Right renal pelvis (tissue), 4 donors: ENCODE measurements around the gene CD209. TPM values are rescaled to one million over a fixed set of nuclear protein-coding genes. Genes with fewer than 3 reads are reported as not detected.
"Not testable (repeated sequence)": the region's sequence is repeated elsewhere in the genome, so short reads cannot be mapped to it uniquely, and the experiment has no call there.

Source experiments
- DNase-seq, 4 donors: peaks; one replicate each; pipeline ENCODE4 v3.0.0-alpha.2; 2013; ENCODE audit warnings: low read depth in 4 of 4, low spot score in 3 of 4, missing footprints in 1 of 4
- polyA plus RNA-seq, 4 donors: library from polyadenylated mRNA; unstranded; fragments of 120-200 nt; gene quantifications; one replicate each; pipeline ENCODE4 v1.2.1, GENCODE V29; 2013; ENCODE audit not compliant: insufficient read length in 4 of 4

Gene CD209
- polyA plus RNA-seq: 1 to 10 TPM; 1.0 to 1.7 (median 1.3) TPM

- peak in 1 of 4 donors; percentile 11 for DNase-seq
These were observed at the start of gene CD209 for GRCh38 chr19:7746903-7747884. Gene CD209 (minus strand): TSS chr19:7747534. CDS start chr19:7747511, 23 bp downstream.

- no peak for DNase-seq
These were observed 48.3 kb upstream of the CD209 start for GRCh38 chr19:7795555-7796161.

- no peak for DNase-seq
These were observed 46.2 kb upstream of the CD209 start for GRCh38 chr19:7793493-7793892.

GRCh38 chr19:7792701-7793100 is 45.4 kb upstream of the CD209 start:
- not testable (repeated sequence) for DNase-seq

- DNase-seq: peak in 2 of 4 donors; percentile 47 to 54
These were observed 44.9 kb upstream of the CD209 start for GRCh38 chr19:7792281-7792680.

GRCh38 chr19:7790416-7790815 is 43.1 kb upstream of the CD209 start:
- DNase-seq: no peak

GRCh38 chr19:7789447-7789846 is 42.1 kb upstream of the CD209 start:
- no peak for DNase-seq

- no peak for DNase-seq
These were observed 41.6 kb upstream of the CD209 start for GRCh38 chr19:7788933-7789323.

GRCh38 chr19:7788178-7788932 is 41.0 kb upstream of the CD209 start:
- DNase-seq: no peak

GRCh38 chr19:7787602-7788177 is 40.4 kb upstream of the CD209 start:
- no peak for DNase-seq

GRCh38 chr19:7787141-7787540 is 39.8 kb upstream of the CD209 start:
- DNase-seq: no peak

- no peak for DNase-seq
These were observed 37.5 kb upstream of the CD209 start for GRCh38 chr19:7784856-7785255.

GRCh38 chr19:7783991-7784423 is 36.7 kb upstream of the CD209 start:
- DNase-seq: no peak

GRCh38 chr19:7781157-7781556 is 33.8 kb upstream of the CD209 start:
- no peak for DNase-seq

GRCh38 chr19:7779631-7780486 is 32.5 kb upstream of the CD209 start:
- no peak for DNase-seq

GRCh38 chr19:7778081-7778480 is 30.7 kb upstream of the CD209 start:
- no peak for DNase-seq

- no peak for DNase-seq
These were observed 28.4 kb upstream of the CD209 start for GRCh38 chr19:7775761-7776160.

- DNase-seq: no peak
These were observed 26.5 kb upstream of the CD209 start for GRCh38 chr19:7773841-7774240.

GRCh38 chr19:7772752-7773291 is 25.5 kb upstream of the CD209 start:
- no peak for DNase-seq
